ENCODE data around the gene MND1. TPM values are rescaled to one million over a fixed set of nuclear protein-coding genes. Genes with fewer than 3 reads are reported as not detected.

MND1 gene
- total and polyA plus RNA-seq, 12 donors: 0.36 to 9.5 (median 0.53) TPM; not detected in 3

DNA sequence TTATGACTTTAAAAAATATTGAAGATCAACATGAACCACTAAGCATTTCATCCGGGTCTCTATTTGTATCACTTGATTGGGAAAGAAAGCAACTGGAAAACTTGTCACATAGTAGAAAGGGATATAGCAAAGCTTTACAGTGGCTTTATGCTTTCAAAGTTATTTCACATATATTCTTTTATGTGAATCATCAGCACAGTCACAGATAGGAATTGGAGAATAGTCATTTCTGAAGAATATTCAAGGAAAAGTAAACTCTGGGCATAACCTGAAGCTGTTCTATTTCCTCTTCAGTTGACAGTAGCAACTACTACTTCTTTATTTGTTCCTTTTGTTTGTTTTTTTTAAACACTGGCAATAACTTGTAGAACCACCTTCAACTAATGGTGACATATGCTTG is 50.5 kb downstream of the MND1 start:
- H3K27ac ChIP-seq: no peak overlapping the region
- intact Hi-C loops (cut with DNase I): no loop called here
- no peaks in the 10 kb centered on the region for H3K27me3 ChIP-seq
- no peaks in the 10 kb centered on the region for H3K9me3 ChIP-seq (replicated peaks in 1 of 3)
- 69 to 93% (median 81%) methylated on average over 1 of the region's 1 CpG for WGBS, 4 donors
- no peaks in the 10 kb centered on the region for H3K36me3 ChIP-seq (replicated peaks in 1 of 2)
- no peaks in the 10 kb centered on the region for H3K4me1 ChIP-seq (replicated peaks in 1 of 2)
- no peak for TF ChIP-seq POLR2A (IDR thresholded peaks at IDR 0.05)
- TF ChIP-seq, protein P1, sequence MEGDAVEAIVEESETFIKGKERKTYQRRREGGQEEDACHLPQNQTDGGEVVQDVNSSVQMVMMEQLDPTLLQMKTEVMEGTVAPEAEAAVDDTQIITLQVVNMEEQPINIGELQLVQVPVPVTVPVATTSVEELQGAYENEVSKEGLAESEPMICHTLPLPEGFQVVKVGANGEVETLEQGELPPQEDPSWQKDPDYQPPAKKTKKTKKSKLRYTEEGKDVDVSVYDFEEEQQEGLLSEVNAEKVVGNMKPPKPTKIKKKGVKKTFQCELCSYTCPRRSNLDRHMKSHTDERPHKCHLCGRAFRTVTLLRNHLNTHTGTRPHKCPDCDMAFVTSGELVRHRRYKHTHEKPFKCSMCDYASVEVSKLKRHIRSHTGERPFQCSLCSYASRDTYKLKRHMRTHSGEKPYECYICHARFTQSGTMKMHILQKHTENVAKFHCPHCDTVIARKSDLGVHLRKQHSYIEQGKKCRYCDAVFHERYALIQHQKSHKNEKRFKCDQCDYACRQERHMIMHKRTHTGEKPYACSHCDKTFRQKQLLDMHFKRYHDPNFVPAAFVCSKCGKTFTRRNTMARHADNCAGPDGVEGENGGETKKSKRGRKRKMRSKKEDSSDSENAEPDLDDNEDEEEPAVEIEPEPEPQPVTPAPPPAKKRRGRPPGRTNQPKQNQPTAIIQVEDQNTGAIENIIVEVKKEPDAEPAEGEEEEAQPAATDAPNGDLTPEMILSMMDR (IDR thresholded peaks at IDR 0.05): no peak
- DNase-seq: no peak
- no peak overlapping the region for H3K4me3 ChIP-seq

DNA sequence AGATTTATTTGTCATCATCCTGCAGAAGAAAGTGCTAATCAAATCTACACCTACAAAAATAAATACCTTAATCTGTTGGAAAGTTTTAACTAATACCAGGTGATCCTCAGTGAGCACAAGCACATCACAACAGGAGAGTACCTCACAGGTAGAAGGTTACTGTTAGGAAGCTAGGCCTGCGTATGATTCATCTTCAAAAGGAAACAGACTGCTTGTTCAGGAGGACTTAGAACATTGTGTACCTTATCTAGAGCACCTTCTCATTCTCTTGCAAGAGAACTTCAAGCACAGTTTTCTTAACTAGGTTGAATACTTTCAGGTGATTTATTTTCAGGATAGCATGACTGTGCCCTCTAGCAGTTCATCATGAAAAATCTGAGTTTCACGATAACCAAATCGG is 54.2 kb downstream of the MND1 start:
- TF ChIP-seq, protein P1 (IDR thresholded peaks at IDR 0.05): no peak
- TF ChIP-seq POLR2A (IDR thresholded peaks at IDR 0.05): no peak
- H3K27ac ChIP-seq: no peak overlapping the region
- intact Hi-C loops (cut with DNase I): no loop called here

DNA sequence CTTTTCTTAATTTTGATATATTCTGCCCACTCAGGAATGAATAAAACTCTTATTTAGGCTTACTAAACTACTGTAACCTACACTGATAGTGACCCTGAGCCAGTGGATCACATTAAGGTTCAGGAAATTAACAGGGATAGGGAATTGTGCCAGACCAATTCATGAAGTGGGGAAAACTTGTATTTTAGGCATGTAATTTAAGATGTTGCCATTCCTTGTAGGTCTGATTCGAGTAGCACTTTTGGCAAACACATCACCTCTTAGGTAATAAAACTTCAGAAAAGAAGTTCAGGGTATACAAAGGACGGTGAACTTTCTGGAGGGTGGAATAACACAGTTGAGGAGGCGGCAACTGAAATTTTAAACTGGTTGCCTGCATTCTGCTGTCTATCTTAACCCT is 54.9 kb downstream of the MND1 start:
- Histone ChIP-seq H3K27ac (no peak overlapping the region), H3K36me3 (replicated peaks in 1 of 2) (no peaks in the 10 kb centered on the region), H3K4me1 (replicated peaks in 1 of 2) (no peaks in the 10 kb centered on the region), H3K27me3 (no peaks in the 10 kb centered on the region), H3K4me3 (no peak overlapping the region), H3K9me3 (replicated peaks in 1 of 3) (no peaks in the 10 kb centered on the region)
- WGBS, 4 donors: 78 to 98% (median 97%) methylated on average over 3 of the region's 3 CpGs
- intact Hi-C loops (cut with DNase I): no loop called here
- TF ChIP-seq POLR2A (IDR thresholded peaks at IDR 0.05): no peak
- TF ChIP-seq, protein P1 (IDR thresholded peaks at IDR 0.05): no peak
- no peak for DNase-seq

More for the DNA sequence above, 54.2 kb downstream of the MND1 start:
- DNase-seq: no peak
- no peaks in the 10 kb centered on the region for H3K4me1 ChIP-seq (replicated peaks in 1 of 2)
- H3K9me3 ChIP-seq (replicated peaks in 1 of 3): no peaks in the 10 kb centered on the region
- no peaks in the 10 kb centered on the region for H3K27me3 ChIP-seq
- WGBS, 4 donors: 91 to 100% (median 96%) methylated on average over 3 of the region's 3 CpGs
- H3K4me3 ChIP-seq: no peak overlapping the region
- H3K36me3 ChIP-seq (replicated peaks in 1 of 2): no peaks in the 10 kb centered on the region

DNA sequence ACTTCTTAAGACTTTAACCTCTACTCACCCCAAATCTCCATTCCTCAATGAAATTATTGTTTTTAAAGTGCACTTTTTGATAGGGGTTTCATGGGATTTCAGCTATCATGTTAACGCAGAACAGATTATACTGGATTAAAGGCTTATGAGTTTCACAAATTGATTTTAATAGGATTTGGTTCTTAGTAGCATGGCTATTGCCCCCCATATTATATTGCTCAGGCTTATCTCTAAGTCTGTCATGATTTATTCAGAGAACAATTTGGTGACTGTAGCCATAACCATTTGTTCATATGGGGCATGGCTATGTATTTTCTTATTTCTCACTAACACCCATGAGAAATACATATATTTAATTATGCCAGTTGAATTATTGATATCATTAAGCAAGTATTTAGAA is 57.0 kb downstream of the MND1 start:
- TF ChIP-seq POLR2A (IDR thresholded peaks at IDR 0.05): no peak
- TF ChIP-seq, protein P1 (IDR thresholded peaks at IDR 0.05): no peak
- Histone ChIP-seq H3K27me3 (no peaks in the 10 kb centered on the region), H3K27ac (no peak overlapping the region), H3K4me3 (no peak overlapping the region), H3K9me3 (replicated peaks in 1 of 3) (no peaks in the 10 kb centered on the region), H3K36me3 (replicated peaks in 1 of 2) (no peaks in the 10 kb centered on the region), H3K4me1 (replicated peaks in 1 of 2) (no peaks in the 10 kb centered on the region)
- 97 to 100% (median 99%) methylated on average over 1 of the region's 1 CpG for WGBS, 4 donors
- intact Hi-C loops (cut with DNase I): loop anchor here in 1 of 2 donors (10.0 kb wide), 1 partner anchor 47 kb away; no protein-coding TSS in a partner anchor
- DNase-seq: no peak
